ENCODE data around the gene SKIDA1.
A peak's percentile ranks its signal among the peaks of the same experiment; 100 is the strongest.

The SKIDA1 gene

GRCh38 chr10:21528236-21529031, 3.0 kb upstream of the SKIDA1 start:
- no peak for DNase-seq

GRCh38 chr10:21527598-21528235, 2.2 kb upstream of the SKIDA1 start:
- DNase-seq: no peak

DNA sequence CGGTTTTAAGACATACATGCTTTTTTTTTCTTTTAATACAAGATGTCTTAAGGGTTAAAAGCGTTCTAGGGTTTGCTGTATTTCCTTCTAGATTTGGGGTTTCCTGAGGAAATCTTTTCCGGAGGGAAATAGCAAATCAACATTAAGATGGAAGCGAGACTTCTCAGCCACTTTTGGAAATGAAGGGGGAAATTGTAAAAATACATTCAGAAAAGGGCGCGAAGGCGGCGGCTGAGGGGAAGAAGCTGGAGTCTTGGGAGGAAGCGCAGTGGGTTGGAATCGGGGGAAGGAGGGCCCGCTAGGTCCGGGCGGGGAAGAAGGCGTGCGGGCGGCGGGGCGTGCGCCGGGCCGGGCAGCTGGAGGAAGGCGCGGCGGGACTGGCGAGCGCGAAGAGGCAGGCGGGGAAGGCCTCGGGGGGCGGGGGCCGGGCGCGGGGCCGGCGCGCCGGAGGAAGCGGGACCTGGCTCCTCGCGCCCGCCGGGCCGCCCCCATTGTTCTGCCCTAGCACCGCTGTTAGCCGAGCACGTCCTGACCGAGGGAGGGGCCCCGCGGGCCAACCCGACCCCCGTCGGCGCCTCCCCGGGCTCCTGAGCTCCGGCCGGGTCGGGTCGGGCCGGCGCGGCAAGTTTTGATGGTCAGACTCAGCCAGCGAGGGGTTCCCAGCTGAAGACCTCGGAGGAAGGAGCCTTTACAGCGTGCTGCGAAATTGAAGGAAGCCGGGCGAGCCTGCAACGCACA, 1.5 kb upstream of the SKIDA1 start:
- peak in 1 of 4 experiments; percentile 34 for DNase-seq

GRCh38 chr10:21526188-21526859, 842 bp upstream of the SKIDA1 start:
- peak in 2 of 4 experiments; percentile 39 to 48 for DNase-seq

- DNase-seq: no peak
Measured at GRCh38 chr10:21524526-21525366, 736 bp downstream of the SKIDA1 start.

- no peak for DNase-seq
Measured at GRCh38 chr10:21524131-21524525, 1.4 kb downstream of the SKIDA1 start.

DNA sequence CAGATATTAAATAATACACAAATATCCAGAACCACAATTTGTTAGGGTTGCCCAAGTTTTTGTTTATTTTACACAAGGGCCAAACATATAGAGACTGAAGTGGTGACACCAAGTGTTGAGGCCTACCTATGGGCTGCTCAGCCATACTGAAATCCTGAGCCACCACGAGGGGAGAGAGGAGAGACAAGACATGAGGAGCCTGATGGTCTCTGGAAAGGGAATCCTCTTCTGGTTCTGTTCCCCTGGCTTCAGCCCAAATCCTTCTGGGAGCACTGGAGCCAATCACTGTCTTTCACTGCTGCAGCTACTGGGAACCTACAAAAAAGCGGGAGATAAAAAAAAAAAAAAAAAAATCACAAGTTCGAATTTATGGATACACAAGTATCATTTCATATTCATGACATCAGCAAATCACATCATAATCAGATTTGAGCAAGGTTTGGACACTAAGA, 1.9 kb downstream of the SKIDA1 start:
- DNase-seq: no peak

- DNase-seq: no peak
Measured at GRCh38 chr10:21522631-21523406, 2.7 kb downstream of the SKIDA1 start.

DNA sequence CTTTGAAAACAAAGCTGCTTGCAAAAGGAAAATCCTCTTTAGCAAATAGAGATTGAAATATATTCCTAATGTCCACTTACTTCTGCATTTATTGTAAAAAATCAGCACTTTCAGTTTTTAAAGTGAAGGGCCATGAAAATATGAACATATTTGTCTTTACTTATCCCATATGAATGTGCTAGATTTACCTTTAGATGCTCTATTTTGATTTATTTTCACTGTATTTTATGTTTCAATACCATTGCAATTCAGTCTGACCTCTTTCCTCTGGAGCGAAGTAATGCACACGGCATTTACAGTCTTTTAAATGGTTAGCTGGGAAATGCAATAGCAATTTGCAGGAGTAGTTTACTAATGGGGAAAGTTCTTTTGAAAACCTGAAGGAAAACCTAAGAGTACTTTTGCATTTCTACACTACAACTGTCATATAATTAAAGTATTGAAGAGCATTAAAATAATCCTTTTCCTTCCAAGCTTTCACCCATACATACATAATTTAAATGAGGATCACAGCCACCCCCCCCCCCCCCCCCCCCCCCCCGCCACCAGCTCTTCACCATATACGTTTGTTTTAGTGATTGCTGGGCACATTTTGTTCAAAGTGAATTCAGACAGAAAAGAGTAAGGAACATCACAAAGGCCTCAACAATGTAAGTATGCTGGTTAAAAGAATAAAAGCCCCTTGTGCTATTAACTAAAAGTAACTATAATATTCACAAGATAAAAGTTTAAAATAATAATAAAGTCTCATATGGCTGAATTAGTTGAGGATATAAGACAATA, 3.5 kb downstream of the SKIDA1 start:
- no peak for DNase-seq

- DNase-seq: no peak
Measured at GRCh38 chr10:21520949-21521348, 4.5 kb downstream of the SKIDA1 start.

- no peak for DNase-seq
Measured at GRCh38 chr10:21520509-21520908, 5.0 kb downstream of the SKIDA1 start.

DNA sequence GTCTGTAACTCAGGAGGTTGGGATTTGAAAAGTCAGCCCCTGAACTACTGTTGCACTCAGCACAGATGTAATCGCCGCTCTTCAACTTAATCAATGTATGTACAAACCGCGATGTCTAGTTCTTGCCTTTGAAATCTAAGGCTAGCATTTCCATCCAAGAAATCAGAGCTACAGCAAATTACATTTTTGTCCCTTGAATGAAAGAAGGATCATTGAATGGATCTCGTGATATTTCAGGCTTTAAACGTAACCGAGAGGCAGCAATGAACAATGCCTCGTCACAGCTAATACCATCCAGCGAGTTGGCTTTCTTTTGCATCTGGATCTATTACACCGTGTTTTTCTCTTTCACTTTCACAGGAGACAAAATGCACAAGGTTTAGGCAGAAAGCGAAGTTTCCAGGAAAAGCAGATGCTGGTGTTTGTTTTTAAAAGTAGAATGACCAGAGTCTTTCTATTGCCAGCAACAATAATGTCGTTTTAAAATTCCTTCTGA, 5.5 kb downstream of the SKIDA1 start:
- no peak for DNase-seq

DNA sequence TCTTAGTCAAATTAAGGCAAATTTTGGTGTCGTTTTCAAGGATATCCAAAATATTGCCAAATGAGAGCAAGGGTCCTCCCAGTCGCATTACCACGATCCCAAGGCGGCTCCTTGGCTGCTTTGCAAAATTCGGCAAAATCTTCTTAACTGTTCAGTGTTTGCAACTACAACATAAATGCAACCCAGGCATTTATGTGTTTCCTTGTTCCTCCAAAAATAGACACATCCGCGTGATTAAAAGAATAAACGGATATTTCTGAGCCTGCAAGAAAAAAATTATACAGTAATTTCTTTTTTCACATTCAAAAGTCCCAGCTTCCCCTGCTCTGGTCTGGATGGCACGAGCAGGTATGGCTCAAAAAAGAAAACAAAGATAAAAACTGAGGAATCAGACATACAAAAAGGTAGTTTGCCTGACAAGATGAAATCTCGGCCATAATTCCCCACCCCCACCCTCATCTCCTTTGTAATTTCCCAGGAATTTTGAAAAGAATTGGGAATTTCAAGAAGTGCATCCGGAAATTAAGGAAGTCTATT, 6.0 kb downstream of the SKIDA1 start:
- DNase-seq: no peak

- DNase-seq: no peak
Measured at GRCh38 chr10:21518641-21519396, 6.7 kb downstream of the SKIDA1 start.

DNA sequence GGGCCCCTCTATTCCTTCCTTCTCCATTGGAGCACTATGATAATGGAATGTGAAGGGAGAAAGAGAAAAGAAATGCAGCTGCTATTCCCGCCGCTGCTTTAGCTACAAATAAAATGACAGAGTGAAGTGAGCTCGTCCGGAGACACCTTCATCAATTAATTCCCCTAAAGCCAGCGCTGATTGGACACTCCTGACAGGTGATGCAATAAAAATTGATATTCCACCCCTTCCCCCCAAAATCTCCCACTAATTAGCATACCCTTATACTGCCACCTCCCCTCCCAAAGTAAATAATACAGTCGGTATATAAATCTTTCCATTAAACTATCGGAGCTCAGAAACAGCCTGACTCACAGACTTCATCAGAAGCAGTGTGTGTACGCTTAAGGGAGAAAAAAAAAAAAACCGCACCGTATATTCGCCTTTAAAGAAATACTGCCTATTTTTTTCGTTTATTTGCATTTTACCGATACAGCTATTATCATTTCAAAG, 7.3 kb downstream of the SKIDA1 start:
- DNase-seq: no peak

DNA sequence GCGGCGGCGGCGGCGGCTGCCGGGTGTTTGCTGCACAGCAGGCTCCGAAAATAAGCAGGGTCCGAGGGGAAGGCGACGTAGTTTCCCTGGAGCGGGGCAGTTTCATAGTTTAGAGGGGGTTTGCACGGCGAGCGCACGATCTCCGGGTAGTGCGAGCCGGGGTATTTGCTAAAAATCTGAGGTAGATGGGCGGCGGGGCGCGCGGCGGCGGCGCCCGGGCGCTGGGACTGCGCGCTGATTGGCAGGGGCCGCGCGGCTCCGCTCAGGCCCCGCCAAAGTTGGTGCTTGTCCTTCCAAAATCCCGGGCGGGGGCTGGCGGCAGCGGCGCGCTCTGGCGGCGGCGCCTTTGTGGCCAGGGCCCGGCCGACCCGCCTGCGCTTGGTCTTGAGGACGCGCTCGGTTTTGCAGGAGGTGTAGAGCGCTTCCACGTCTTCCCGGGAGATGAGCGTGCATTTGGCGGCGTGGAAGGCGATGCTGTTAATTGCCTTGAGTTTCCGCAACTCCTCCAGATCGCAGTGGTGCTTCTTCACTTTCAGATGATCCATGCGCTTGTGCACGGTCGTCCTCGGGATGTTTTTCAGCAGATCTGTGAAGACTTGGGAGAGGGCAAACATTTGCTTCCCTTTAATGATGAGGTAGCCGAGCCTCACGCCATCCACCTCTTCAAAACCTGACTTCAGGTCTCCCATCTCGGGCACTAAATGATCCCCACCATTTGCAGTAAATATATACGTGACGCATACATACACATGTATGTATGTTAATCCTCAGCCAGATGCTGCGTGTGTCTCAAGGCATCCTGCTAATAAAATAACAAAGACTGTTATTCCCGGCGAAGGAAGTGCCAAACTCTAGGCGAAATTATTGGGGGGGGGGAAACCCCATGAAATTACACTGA, 8.1 kb downstream of the SKIDA1 start:
- no peak for DNase-seq

DNA sequence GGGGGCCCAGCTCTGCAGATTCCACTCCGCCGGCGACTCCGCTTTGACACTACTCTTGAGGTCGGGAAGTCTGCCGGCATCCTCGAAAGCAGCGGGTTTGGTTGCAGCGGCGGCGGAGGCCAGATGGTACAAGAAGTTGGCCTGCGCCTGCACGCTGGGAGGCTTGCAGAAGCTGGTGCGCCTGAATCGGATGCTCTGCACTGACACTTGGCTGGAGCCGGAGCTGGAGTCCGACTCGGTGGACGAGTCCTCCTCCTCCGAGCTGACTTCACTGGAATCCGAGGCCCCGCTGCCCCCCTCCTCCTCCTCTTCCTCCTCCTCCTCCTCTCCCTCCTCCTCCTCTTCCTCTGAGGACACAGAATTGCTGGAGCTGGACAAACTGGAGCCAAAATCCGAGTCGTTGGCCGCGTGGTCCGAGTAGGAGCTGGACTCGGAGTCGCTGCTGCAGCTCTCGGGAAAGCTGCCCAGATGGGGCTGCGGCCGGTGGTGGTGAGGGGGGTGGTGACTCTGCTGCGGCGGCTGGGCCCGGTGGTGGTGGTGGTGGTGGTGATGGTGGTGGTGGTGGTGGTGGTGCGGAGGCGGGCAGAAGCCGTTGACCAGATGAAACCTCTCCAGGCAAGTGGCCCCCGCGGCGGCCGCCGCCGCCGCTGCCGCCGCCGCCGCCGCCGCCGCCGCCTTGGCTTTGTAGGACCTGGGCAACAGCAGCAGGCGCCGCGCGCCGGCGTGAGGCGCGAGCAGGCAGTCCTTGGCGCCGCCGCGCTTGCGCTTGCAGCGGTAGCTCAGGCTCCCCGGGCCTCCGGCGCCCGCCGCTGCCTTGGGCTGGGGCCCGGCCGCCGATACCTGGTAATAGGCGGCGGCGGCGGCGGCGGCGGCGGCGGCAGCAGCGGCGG, 9.0 kb downstream of the SKIDA1 start:
- peak in 2 of 4 experiments; percentile 10 to 40 for DNase-seq

All from activated naive CD4-positive, alpha-beta T cell (primary cell).